ENCODE data around the gene CES3.

CES3 gene

GRCh38 chr16:67001726-67002125 lies 40.7 kb downstream of the CES3 start:
- no peak overlapping the region for H3K27ac ChIP-seq (ENCODE audit: low read length)
- no peaks in the 10 kb centered on the region; the same call in 1 of the 2 replicates for H3K27me3 ChIP-seq (replicated peaks; ENCODE audit: insufficient read depth, low read length)
- no peak for DNase-seq
- H3K9me2 ChIP-seq (replicated peaks; ENCODE audit: insufficient read depth, low read length): no peaks in the 10 kb centered on the region
- no peaks in the 10 kb centered on the region for H3K4me1 ChIP-seq (ENCODE audit: low read length)
- H3K4me3 ChIP-seq (ENCODE audit: low read length): no peak overlapping the region
- no peaks in the 10 kb centered on the region for H3K36me3 ChIP-seq (replicated peaks; ENCODE audit: insufficient read depth, low read length)
- no peak overlapping the region for H3K9ac ChIP-seq (ENCODE audit: low read length)
- TF ChIP-seq EZH2 (optimal IDR thresholded peaks at IDR 0.05; ENCODE audit: low read depth, low read length): no peak
- TF ChIP-seq CTCF (IDR thresholded peaks at IDR 0.05; ENCODE audit: low read length): no peak
- TF ChIP-seq EZH2phosphoT487 (IDR thresholded peaks at IDR 0.05; ENCODE audit: low read length): no peak
- H3K79me2 ChIP-seq (ENCODE audit: low read length): no peaks in the 10 kb centered on the region
- no peak overlapping the region for H3K4me2 ChIP-seq (ENCODE audit: low read depth, low read length)
- H3F3A ChIP-seq (ENCODE audit: insufficient read depth, low read length): no peaks in the 10 kb centered on the region
- no peaks in the 10 kb centered on the region for H3K9me3 ChIP-seq (replicated peaks; ENCODE audit: insufficient read depth, low read length)
- H4K20me1 ChIP-seq (ENCODE audit: insufficient read depth, low read length): no peaks in the 10 kb centered on the region
- no peak overlapping the region for H2AFZ ChIP-seq (ENCODE audit: low read length)

GRCh38 chr16:67006930-67007658 lies 46.0 kb downstream of the CES3 start:
- no peaks in the 10 kb centered on the region for H3K9me3 ChIP-seq (replicated peaks; ENCODE audit: insufficient read depth, low read length)
- H3K4me3 ChIP-seq (ENCODE audit: low read length): no peak overlapping the region
- no peaks in the 10 kb centered on the region for H3K4me1 ChIP-seq (ENCODE audit: low read length)
- H3K79me2 ChIP-seq (ENCODE audit: low read length): no peaks in the 10 kb centered on the region
- no peaks in the 10 kb centered on the region; the same call in 1 of the 2 replicates for H3K27me3 ChIP-seq (replicated peaks; ENCODE audit: insufficient read depth, low read length)
- H3K36me3 ChIP-seq (replicated peaks; ENCODE audit: insufficient read depth, low read length): no peaks in the 10 kb centered on the region
- no peaks in the 10 kb centered on the region for H4K20me1 ChIP-seq (ENCODE audit: insufficient read depth, low read length)
- H2AFZ ChIP-seq (ENCODE audit: low read length): no peak overlapping the region
- H3K9me2 ChIP-seq (replicated peaks; ENCODE audit: insufficient read depth, low read length): no peaks in the 10 kb centered on the region
- no peak overlapping the region for H3K4me2 ChIP-seq (ENCODE audit: low read depth, low read length)
- H3K9ac ChIP-seq (ENCODE audit: low read length): no peak overlapping the region
- H3K27ac ChIP-seq (ENCODE audit: low read length): no peak overlapping the region
- no peak for DNase-seq
- TF ChIP-seq EZH2 (optimal IDR thresholded peaks at IDR 0.05; ENCODE audit: low read depth, low read length) (no peak), CTCF (IDR thresholded peaks at IDR 0.05; ENCODE audit: low read length) (no peak), EZH2phosphoT487 (IDR thresholded peaks at IDR 0.05; ENCODE audit: low read length) (no peak)
- H3F3A ChIP-seq (ENCODE audit: insufficient read depth, low read length): no peaks in the 10 kb centered on the region

- DNase-seq: no peak
Measured at GRCh38 chr16:67009158-67009557, 48.1 kb downstream of the CES3 start.

More at GRCh38 chr16:67009158-67009557, 48.1 kb downstream of the CES3 start:
- Histone ChIP-seq H3K36me3 (replicated peaks; ENCODE audit: insufficient read depth, low read length) (no peaks in the 10 kb centered on the region), H2AFZ (ENCODE audit: low read length) (no peak overlapping the region), H3K4me2 (ENCODE audit: low read depth, low read length) (no peak overlapping the region), H3K27ac (ENCODE audit: low read length) (no peak overlapping the region), H3K9me2 (replicated peaks; ENCODE audit: insufficient read depth, low read length) (no peaks in the 10 kb centered on the region), H3K27me3 (replicated peaks; ENCODE audit: insufficient read depth, low read length) (no peaks in the 10 kb centered on the region; the same call in 1 of the 2 replicates), H3K79me2 (ENCODE audit: low read length) (no peaks in the 10 kb centered on the region), H3F3A (ENCODE audit: insufficient read depth, low read length) (no peaks in the 10 kb centered on the region), H3K4me3 (ENCODE audit: low read length) (no peak overlapping the region), H3K9ac (ENCODE audit: low read length) (no peak overlapping the region), H3K9me3 (replicated peaks; ENCODE audit: insufficient read depth, low read length) (no peaks in the 10 kb centered on the region), H4K20me1 (ENCODE audit: insufficient read depth, low read length) (no peaks in the 10 kb centered on the region), H3K4me1 (ENCODE audit: low read length) (no peaks in the 10 kb centered on the region)
- TF ChIP-seq CTCF (IDR thresholded peaks at IDR 0.05; ENCODE audit: low read length): no peak
- no peak for TF ChIP-seq EZH2phosphoT487 (IDR thresholded peaks at IDR 0.05; ENCODE audit: low read length)

Measured in MM.1S (cell line).